Left cardiac atrium (tissue), 4 donors: ENCODE data around the gene MAP4K3. TPM values are rescaled to one million over a fixed set of nuclear protein-coding genes. Genes with fewer than 3 reads are reported as not detected.

Experiments used
- ATAC-seq, 2 donors: fragments of 200-7000 bp; cut with Tn5 transposase; one replicate each; pipeline ENCODE4 v1.9.1; 2020; ENCODE audit warnings: mild to moderate bottlenecking in 2 of 2, moderate library complexity in 2 of 2
- DNase-seq: peaks from one replicate; pipeline ENCODE4 v3.0.0-alpha.2; 2020
- intact Hi-C, 2 donors: fragments of 100-400 bp; cut with DNase I; formaldehyde crosslinking; loops; one replicate each; pipeline versions ENCODE4 v1.14.1 to v1.15.1; 2022 to 2023
- total RNA-seq, 2 donors: library from RNA; stranded (reverse); fragmentation: NEBNext Ultra II Directional; extraction: Animal tissue kit (Norgen Biotek cat#: 25700); gene quantifications; one replicate each; pipeline ENCODE4 v1.2.1, GENCODE V29; 2021
- donor health status: DM: no; HTN: yes; CAD: no.
- donor health status: DM: no; HTN: yes; CAD: no; lungs with severe emphysema.
- donor health status: DM: yes; HTN: yes; CAD: no.
- donor health status: Dilated cardiomyopathy.

Gene MAP4K3
- total RNA-seq, 2 donors from 2014 or later = 28.0 to 31.2 TPM

DNA sequence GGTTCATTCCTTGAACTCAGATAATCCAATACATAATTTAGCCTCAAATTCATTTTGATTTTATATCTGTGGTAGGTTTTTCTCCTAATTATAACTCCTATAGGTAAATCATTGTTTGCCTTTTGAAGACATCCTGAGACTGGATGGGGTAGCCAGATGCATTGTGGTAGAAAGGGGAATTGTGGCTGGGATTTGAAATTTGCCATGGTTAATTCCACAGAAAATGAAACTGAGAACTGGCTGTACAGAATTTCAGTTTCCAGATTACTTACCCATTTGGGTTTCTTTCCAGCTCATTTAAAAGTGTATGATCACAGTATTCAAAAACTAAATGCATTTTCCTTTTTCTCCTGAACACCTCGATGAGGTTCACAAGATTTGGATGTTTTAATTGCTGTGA is 211.5 kb downstream of the MAP4K3 start:
- ATAC-seq = no peak
- DNase-seq = no peak
- intact Hi-C loops = loop anchor here (5.0 to 10.0 kb wide), 3 partner anchors 111 to 278 kb away; no protein-coding TSS in a partner anchor

DNA sequence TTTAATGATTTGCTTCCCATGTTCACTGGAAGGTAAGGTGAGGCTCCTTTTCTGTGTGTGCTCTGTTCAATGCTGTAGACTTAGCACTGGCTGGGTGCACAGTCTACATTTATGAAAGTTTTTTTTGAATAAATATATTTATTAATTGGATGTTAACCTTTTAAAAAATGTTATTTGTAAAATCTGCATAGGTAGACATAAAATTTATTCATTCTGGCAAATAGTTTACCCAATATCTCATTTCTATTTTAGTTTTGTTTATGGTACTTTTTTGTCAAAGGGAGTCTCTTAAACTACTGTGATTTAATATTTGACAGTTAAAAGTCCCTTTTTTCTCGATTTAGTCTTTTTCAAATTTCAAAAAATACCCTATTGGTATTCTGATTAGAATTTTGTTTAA is 213.2 kb downstream of the MAP4K3 start:
- ATAC-seq = no peak
- intact Hi-C loops = loop anchor here in 1 of 2 donors (10.0 kb wide), 1 partner anchor 109 kb away; no protein-coding TSS in a partner anchor

DNA sequence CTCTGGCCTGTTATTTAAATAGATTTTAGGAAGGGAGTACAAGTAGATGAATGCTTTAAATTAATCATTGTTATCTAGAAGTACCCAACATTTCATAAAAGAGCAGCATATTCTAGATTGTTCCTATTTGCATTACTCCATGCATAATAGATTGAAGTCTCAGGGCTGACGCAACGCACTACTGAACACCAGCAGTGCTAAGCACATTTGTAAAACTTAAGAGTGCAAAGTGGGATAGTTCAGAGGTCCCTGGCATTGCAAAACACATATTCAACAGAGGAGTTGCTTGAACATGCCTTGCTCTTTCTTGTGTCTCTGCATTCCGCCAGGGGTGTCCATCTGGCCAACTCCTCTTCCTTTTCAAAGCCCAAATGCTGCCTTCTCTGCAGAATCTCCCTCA is 215.6 kb downstream of the MAP4K3 start:
- DNase-seq (no peak), ATAC-seq (no peak)
- intact Hi-C loops = loop anchor here in 1 of 2 donors (10.0 kb wide), 1 partner anchor 107 kb away; no protein-coding TSS in a partner anchor

More for the DNA sequence above, 213.2 kb downstream of the MAP4K3 start:
- DNase-seq = no peak

DNA sequence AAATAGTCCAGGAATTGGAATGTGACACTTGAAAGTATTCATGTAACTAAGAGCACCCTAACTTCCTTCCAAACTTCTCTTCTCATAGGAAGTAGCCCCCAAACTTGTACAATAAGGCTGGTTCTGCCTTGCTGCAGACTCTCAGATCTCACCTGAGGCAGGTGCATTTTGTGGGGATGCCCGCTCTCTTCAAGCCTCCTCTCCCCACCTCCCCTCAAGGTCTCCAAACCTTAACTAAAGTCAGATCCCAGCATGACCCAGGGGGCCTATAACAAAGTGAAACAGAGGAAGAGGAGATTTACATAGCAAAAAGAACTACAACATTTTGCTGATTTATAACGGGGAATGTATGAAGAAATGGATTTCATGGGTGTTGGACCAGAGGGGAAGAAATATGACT is 216.9 kb downstream of the MAP4K3 start:
- intact Hi-C loops = loop anchor here in 1 of 2 donors (10.0 kb wide), 1 partner anchor 105 kb away; no protein-coding TSS in a partner anchor
- no peak for ATAC-seq
- DNase-seq = no peak

DNA sequence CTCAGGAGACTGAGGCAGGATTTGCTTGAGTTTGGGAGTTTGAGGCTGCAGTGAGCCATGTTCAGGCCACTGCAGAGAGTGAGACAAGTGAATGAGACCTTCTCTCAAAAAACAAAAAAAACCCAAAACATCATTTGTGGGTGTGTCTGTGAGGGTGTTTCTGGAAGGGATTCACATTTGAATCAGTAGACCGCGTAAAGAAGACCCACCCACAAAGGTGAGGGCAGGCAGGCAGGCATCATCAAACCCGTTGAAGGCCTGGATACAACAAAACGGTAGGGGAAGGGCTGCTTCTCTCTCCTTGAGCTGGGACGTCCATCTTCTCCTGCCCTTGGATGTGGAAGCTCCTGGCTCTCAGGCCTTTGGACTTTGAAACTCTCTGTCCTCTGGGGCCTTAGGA is 218.7 kb downstream of the MAP4K3 start:
- ATAC-seq (no peak), DNase-seq (no peak)
- intact Hi-C loops = no loop called here

DNA sequence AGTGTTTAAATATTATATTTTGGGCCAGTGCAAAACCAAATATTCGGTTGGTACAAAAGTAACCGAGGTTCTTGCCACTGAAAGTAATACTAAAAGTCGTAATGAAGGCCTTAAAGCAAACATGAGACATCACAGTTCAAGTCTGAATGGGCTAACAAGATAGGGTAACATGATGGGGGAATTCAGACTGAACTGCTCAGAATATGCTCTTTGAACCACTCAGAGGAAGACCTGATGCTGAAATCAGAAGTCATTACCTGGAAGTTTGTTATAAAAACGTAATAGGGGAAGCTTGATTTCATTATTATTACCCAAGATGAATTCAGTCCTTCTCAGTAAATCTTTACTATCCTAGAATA is 219.9 kb downstream of the MAP4K3 start:
- intact Hi-C loops = no loop called here
- DNase-seq (no peak), ATAC-seq (no peak)

DNA sequence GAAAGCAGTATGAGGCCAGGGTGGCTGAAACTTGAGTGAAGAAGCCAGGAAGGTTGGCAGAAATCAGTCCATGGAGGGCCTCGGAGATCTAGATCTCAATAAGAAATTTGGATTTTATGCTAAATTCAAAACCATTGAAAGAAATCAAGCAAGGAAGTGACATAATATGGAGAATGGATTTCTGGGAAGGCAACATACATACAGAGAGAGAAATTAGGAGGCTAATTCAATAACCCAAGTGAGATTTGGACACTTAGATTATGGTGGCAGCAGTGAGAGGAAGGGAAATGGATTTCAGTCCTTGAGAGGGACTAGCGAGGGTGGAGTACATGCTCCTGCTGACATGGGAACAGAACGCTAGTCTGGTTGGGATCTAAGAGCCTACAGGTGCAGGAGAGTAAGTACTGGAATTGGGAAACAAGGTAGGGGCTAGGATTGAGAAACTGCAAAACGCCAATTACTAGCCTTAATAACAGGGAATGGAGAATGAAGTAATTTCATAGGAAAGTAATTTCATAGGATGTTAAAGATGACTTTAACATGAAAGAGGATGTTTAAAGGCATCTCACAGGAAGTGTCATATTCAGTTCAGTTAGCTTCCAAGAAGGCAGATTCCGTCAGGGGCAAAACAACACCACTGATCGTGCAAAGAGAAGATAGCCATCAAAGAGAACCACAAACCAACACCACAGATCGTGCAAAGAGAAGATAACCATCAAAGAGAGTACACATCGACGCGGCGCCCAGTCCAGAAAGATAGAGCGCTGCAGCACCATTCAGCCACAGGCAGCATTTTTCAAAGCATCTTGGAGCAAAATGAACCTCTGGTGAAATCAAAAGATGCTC is 220.5 kb downstream of the MAP4K3 start:
- no peak for DNase-seq
- ATAC-seq = peak in 1 of 2 donors; percentile 59
- intact Hi-C loops = no loop called here

DNA sequence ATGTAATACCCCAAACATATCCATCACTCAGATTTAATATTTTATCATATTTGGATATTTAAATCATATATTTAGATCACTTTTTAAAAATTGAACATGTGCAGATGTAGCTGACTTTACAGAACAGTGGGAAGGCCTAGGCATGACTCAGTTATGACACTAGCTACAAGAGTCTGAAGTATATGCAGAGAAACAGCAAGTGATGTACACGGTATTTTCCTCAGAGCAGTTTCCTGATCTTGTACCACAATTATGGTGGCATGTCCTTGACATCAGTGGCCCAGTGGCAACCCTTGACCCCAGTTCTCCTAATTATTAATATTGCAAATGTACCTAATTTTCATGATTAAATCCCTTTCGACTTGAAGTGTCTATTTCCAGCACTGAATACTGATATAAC is 221.5 kb downstream of the MAP4K3 start:
- no peak for DNase-seq
- ATAC-seq = no peak
- intact Hi-C loops = no loop called here

DNA sequence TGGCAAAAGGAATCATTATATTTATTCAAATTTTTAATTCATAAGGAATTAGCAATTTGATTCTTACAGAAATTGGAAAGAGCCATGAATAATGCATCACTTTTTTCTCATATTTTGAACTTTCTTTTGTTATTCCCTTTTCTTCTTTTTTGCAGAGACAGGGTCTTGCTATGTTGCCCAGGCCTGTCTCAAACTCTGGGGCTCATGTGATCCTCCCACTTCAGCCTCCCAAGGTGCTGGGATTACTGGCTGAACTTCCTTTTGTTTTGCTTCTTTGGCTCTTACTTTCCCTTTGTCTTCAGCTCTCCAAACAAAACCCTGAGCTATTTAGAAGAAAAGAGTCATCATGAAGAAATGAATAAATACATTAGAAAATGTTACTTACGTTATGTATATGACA is 224.1 kb downstream of the MAP4K3 start:
- DNase-seq = no peak
- intact Hi-C loops = no loop called here
- ATAC-seq = no peak

DNA sequence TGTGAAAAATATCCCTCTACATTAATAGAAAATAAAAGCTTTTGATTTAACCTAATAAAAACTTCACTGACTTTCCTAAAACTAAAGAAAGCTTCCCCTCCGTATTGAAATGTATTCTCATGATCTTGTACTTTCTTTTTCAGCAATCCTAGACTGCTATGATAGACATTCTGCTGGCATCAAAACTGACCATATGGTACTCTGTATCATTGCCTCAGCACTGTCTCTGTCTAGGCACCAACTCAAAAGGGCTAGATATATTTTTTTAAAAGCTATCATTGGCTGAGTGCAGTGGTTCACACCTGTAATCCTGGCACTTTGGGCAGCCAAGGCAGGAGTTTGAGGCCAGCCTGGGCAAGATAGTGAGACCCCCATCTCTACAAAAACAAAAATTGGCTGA is 226.2 kb downstream of the MAP4K3 start:
- DNase-seq (no peak), ATAC-seq (no peak)
- intact Hi-C loops = no loop called here

DNA sequence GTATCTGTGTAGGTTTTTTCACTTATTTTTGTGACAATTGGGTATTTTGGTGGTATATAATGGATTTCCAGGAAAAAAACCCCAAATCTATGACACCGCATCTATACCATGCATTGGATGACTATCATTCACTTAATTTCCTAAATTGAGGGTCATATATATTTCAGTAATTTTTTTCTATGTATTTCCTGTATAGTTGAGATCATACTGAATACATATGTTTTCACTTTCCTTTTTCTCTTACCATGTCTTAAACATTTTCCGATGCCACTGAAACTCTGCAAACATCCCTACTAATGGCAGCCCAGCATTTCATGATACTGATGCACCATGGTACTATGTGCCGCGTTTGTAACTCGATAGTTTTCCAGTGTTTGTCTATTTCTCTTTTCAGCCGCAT is 233.7 kb downstream of the MAP4K3 start:
- intact Hi-C loops = loop anchor here in 1 of 2 donors (10.0 kb wide), 1 partner anchor 49 kb away; no protein-coding TSS in a partner anchor
- DNase-seq (no peak), ATAC-seq (no peak)

DNA sequence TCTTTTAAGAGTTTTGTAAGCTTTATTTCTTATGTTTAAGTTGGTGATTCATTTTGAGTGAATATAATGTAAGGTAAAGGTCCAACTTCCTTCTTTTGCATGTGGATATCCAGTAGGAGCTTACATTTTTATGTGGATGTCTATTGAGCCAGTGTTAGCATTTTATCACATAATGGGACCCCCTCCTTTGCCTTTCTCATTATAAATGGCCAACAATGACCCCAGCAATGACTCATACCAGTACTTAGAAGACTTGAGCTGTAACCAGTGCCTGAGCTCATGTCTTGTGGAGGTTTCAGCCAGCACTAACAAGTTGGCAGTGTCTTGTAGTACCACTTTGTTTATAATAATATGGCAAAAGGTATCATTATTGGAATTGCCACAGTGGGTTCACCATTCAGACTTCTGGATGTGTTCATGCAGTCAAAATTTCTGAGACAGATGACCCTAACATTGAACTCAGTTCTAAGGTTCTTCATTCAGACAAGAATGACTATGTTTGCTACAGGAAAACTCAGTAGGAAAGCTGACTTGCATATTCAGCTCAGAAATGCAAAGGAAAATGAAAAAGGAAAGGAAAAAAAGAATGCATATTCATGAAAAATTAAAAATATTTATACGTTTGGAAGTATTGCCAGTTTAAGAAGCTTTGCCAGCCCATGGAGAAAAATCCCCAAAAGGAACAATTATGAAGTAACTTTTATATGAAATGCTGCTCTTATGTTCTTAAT is 234.3 kb downstream of the MAP4K3 start:
- intact Hi-C loops = loop anchor here in 1 of 2 donors (10.0 kb wide), 1 partner anchor 48 kb away; no protein-coding TSS in a partner anchor
- DNase-seq (no peak), ATAC-seq (no peak)

Other genes with a start within 250 kb of the MAP4K3 start
- gene CDKL4, start 193.3 kb downstream of the MAP4K3 start, total RNA-seq = under 1 TPM; 0.84 to 0.88 TPM
- gene TMEM178A, start 228.6 kb upstream of the MAP4K3 start, total RNA-seq = 1 to 10 TPM; 2.0 to 5.4 TPM